GM12878 (cell line): ENCODE measurements around the gene SLC35G1. TPM values are rescaled to one million over a fixed set of nuclear protein-coding genes. Genes with fewer than 3 reads are reported as not detected.

Experiments
- polyA plus RNA-seq, 11 experiments: library from polyadenylated mRNA; depleted of rRNA in 4 of 11; unstranded in 6 of 11; stranded (reverse) in 5 of 11; fragments of >200 nt; fragmentation: Nextera tagmentation in 4 of 11; fragmentation: Illumina TruSeq in 1 of 11; extraction: Ambion mirVana in 4 of 11; extraction: Trizol in 1 of 11; gene quantifications; 1 replicate in 1 of 11; 2 replicates in 10 of 11; pipeline versions ENCODE4 v1.2.1 to v1.2.3, GENCODE V29; 2011 to 2016; ENCODE audit warnings: inconsistent platforms in 2 of 11, missing spikeins in 2 of 11, low read depth in 1 of 11
- total RNA-seq, 4 experiments: library from RNA; depleted of rRNA in 3 of 4; stranded (reverse); fragments of >200 nt in 3 of 4; fragmentation: Illumina TruSeq in 1 of 4; extraction: Trizol in 1 of 4; gene quantifications; 2 replicates each; pipeline versions ENCODE4 v1.2.1 to v1.2.3, GENCODE V29; 2013 to 2021
- TF ChIP-seq, protein P1 (sequence below): fragments of 150-350 bp; IDR thresholded peaks from 2 replicates; pipeline ENCODE4 v1.6.1; 2016; ENCODE audit warnings: low read depth, low read length
- TF ChIP-seq, protein P2 (sequence below): IDR thresholded peaks from 2 replicates; pipeline ENCODE4 v1.6.1; 2012; ENCODE audit warnings: low read depth, low read length, improper control_type of control experiment
- TF ChIP-seq, protein P3 (sequence below): IDR thresholded peaks from 2 replicates; pipeline ENCODE4 v1.6.1; 2012; ENCODE audit warnings: improper control_type of control experiment, low read depth, low read length; ENCODE audit not compliant: insufficient replicate concordance

SLC35G1 gene
- total and polyA plus RNA-seq, 10 of the 15 experiments (the other 5 are each of a cell fraction or from before 2014, with no cell fraction given) = 1.7 to 8.8 (median 6.7) TPM

DNA sequence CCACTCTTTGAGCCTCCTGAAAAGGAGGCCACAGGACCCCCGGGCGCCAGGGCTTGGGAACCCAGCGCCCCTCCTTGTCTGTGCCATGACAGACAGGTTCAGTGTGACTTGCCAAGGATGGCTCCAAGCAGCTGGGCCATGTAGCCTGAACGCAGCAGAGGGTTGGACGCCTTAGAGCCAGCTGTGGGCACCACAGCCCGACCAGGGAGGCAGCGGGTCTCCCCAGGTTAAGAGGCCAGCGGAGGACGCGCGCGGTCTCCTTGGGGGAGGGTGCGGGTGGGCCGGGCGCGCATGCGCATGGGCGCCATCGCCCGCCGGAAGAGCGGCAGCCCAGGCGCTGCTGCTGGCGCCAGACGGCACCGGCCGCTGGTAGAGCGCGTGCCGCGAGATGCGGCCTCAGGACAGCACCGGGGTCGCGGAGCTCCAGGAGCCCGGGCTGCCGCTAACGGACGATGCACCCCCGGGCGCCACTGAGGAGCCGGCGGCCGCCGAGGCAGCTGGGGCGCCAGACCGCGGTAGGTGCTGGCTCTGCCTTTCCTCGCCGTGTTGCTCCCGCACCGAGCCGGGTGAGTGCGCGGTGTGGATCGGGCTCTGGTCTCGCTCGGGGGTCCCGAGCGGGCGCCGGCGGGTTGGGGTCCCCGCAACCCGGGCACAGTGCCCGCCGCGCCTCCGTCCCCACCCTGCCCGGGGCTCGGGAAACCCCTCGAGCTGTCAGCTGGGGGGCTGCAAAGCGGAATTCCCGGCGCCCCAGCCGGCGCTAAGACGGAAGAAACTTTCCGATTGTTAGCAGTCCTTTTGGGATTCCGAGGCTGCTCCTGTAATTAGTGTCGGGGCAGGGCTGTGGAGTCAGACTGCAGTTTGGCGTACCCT lies at the start of gene SLC35G1 (continued):
- TF ChIP-seq, protein P1, sequence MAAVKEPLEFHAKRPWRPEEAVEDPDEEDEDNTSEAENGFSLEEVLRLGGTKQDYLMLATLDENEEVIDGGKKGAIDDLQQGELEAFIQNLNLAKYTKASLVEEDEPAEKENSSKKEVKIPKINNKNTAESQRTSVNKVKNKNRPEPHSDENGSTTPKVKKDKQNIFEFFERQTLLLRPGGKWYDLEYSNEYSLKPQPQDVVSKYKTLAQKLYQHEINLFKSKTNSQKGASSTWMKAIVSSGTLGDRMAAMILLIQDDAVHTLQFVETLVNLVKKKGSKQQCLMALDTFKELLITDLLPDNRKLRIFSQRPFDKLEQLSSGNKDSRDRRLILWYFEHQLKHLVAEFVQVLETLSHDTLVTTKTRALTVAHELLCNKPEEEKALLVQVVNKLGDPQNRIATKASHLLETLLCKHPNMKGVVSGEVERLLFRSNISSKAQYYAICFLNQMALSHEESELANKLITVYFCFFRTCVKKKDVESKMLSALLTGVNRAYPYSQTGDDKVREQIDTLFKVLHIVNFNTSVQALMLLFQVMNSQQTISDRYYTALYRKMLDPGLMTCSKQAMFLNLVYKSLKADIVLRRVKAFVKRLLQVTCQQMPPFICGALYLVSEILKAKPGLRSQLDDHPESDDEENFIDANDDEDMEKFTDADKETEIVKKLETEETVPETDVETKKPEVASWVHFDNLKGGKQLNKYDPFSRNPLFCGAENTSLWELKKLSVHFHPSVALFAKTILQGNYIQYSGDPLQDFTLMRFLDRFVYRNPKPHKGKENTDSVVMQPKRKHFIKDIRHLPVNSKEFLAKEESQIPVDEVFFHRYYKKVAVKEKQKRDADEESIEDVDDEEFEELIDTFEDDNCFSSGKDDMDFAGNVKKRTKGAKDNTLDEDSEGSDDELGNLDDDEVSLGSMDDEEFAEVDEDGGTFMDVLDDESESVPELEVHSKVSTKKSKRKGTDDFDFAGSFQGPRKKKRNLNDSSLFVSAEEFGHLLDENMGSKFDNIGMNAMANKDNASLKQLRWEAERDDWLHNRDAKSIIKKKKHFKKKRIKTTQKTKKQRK = no peak
- TF ChIP-seq, protein P2, sequence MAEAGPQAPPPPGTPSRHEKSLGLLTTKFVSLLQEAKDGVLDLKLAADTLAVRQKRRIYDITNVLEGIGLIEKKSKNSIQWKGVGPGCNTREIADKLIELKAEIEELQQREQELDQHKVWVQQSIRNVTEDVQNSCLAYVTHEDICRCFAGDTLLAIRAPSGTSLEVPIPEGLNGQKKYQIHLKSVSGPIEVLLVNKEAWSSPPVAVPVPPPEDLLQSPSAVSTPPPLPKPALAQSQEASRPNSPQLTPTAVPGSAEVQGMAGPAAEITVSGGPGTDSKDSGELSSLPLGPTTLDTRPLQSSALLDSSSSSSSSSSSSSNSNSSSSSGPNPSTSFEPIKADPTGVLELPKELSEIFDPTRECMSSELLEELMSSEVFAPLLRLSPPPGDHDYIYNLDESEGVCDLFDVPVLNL = no peak
- TF ChIP-seq, protein P3, sequence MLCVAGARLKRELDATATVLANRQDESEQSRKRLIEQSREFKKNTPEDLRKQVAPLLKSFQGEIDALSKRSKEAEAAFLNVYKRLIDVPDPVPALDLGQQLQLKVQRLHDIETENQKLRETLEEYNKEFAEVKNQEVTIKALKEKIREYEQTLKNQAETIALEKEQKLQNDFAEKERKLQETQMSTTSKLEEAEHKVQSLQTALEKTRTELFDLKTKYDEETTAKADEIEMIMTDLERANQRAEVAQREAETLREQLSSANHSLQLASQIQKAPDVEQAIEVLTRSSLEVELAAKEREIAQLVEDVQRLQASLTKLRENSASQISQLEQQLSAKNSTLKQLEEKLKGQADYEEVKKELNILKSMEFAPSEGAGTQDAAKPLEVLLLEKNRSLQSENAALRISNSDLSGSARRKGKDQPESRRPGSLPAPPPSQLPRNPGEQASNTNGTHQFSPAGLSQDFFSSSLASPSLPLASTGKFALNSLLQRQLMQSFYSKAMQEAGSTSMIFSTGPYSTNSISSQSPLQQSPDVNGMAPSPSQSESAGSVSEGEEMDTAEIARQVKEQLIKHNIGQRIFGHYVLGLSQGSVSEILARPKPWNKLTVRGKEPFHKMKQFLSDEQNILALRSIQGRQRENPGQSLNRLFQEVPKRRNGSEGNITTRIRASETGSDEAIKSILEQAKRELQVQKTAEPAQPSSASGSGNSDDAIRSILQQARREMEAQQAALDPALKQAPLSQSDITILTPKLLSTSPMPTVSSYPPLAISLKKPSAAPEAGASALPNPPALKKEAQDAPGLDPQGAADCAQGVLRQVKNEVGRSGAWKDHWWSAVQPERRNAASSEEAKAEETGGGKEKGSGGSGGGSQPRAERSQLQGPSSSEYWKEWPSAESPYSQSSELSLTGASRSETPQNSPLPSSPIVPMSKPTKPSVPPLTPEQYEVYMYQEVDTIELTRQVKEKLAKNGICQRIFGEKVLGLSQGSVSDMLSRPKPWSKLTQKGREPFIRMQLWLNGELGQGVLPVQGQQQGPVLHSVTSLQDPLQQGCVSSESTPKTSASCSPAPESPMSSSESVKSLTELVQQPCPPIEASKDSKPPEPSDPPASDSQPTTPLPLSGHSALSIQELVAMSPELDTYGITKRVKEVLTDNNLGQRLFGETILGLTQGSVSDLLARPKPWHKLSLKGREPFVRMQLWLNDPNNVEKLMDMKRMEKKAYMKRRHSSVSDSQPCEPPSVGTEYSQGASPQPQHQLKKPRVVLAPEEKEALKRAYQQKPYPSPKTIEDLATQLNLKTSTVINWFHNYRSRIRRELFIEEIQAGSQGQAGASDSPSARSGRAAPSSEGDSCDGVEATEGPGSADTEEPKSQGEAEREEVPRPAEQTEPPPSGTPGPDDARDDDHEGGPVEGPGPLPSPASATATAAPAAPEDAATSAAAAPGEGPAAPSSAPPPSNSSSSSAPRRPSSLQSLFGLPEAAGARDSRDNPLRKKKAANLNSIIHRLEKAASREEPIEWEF = no peak
- TF ChIP-seq, all 136 proteins: peak for 37
